AG09319 (cell line): Measurements from ENCODE around the gene RUFY3.
"Not testable (repeated sequence)": the region's sequence is repeated elsewhere in the genome, so short reads cannot be mapped to it uniquely, and the experiment has no call there.

Experiments used
- DNase-seq: peaks from one replicate; pipeline ENCODE4 v3.0.0-alpha.2; 2010; ENCODE audit warnings: low read depth; ENCODE audit errors: extremely low read depth
- CTCF ChIP-seq: IDR thresholded peaks from 2 replicates; pipeline ENCODE4 v1.5.1; 2011; ENCODE audit warnings: low read depth, mild to moderate bottlenecking, inconsistent platforms, low read length, moderate library complexity

The RUFY3 gene

GRCh38 chr4:70768301-70768948 lies 46.7 kb downstream of the RUFY3 start:
- TF ChIP-seq CTCF, result no peak

GRCh38 chr4:70769396-70769795 lies 47.6 kb downstream of the RUFY3 start:
- DNase-seq, result not testable (repeated sequence)

More at GRCh38 chr4:70768301-70768948, 46.7 kb downstream of the RUFY3 start:
- no peak for DNase-seq

DNA sequence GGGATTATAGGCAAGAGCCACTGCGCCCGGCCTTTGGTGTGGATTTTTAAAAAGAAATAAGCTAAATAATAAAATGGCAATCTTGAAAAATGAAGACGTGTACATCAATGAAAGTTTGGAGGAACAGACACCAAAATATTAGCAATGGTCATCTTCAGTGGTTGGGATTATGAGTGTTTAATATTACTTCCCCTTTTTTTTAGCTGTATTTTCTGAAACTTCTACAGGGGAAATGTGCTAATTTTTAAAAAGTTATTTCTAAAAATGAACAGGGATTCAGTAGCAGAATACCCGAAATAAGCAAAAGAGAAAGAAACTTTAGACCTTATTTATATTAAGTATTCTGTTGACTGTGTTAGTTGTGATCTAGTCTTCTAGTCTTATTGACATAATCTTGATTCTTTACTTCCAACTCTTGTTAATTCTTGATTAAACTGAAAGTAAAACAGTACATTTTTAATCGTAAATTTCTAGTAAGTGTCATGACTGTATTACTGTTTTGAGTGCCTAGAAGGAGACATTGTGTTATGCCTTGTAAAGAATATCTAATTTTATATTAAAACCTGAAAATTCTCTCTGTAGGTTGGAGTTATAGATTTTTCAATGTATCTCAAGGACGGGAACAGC lies 51.3 kb downstream of the RUFY3 start:
- no peak for DNase-seq
- no peak for TF ChIP-seq CTCF

GRCh38 chr4:70778888-70779422 lies 57.2 kb downstream of the RUFY3 start:
- no peak for TF ChIP-seq CTCF
- no peak for DNase-seq

DNA sequence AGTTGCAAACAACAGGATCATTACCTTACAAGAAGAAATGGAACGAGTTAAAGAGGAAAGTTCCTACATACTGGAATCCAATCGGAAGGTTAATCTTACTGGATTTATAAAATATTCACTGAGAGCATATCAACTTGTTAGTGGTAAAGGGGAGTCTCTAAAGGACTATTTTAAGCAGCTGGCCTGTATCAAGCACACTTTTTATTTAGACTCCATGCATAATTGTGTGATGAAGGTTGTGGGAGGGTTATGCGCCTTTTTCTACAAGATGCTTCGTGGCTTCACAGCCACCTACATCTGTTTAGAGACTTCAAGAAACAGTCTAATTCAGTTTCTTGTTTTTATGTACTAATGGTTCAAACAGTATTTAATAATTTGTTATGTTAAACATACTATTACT lies 61.3 kb downstream of the RUFY3 start:
- TF ChIP-seq CTCF, result no peak
- no peak for DNase-seq

- no peak for TF ChIP-seq CTCF
- DNase-seq, result no peak
Measured at GRCh38 chr4:70787496-70787895, 65.7 kb downstream of the RUFY3 start.

DNA sequence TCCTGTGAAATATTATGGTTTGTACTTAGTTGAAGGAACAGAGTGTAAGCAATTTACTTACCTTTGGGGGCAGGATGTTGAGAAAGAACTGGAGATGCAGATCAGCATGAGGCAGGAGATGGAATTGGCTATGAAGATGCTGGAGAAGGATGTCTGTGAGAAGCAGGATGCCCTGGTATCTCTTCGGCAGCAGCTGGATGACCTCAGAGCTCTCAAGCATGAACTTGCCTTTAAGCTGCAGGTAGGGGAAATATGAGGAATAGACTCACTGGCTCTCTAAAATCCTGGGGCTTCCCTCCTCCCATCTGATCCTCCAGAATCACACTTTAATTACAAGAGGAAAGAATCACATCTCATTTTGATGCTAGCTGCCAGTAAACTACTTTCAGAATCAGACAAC lies 67.0 kb downstream of the RUFY3 start:
- DNase-seq, result no peak
- no peak for TF ChIP-seq CTCF
